ENCODE results near the gene UPF2.

UPF2 gene

GRCh38 chr10:11884706-11885423, 157.7 kb downstream of the UPF2 start:
- ATAC-seq = no peak
- TF ChIP-seq ZC3H10 (CRISPR knock-in tag; IDR thresholded peaks at IDR 0.05) (no peak), PPARA (CRISPR knock-in tag; IDR thresholded peaks at IDR 0.05; ENCODE audit: borderline replicate concordance) (no peak), GLIS3 (CRISPR knock-in tag; IDR thresholded peaks at IDR 0.05) (no peak), ZNF565 (CRISPR knock-in tag; conservative IDR thresholded peaks at IDR 0.05; ENCODE audit: low read depth) (no peak), SNAI2 (CRISPR knock-in tag; IDR thresholded peaks at IDR 0.05) (no peak), TCF4 (CRISPR knock-in tag; IDR thresholded peaks at IDR 0.05; ENCODE audit: borderline replicate concordance) (no peak), ISL1 (CRISPR knock-in tag; IDR thresholded peaks at IDR 0.05) (no peak), ZFP3 (CRISPR knock-in tag; IDR thresholded peaks at IDR 0.05) (no peak), TOX (CRISPR knock-in tag; IDR thresholded peaks at IDR 0.05; ENCODE audit: borderline replicate concordance) (no peak), PATZ1 (CRISPR knock-in tag; IDR thresholded peaks at IDR 0.05; ENCODE audit: borderline replicate concordance) (no peak), ZFP30 (CRISPR knock-in tag; IDR thresholded peaks at IDR 0.05) (no peak), CSRNP3 (CRISPR knock-in tag; IDR thresholded peaks at IDR 0.05) (no peak), ESRRG (CRISPR knock-in tag; IDR thresholded peaks at IDR 0.05) (no peak), ZNF8 (CRISPR knock-in tag; IDR thresholded peaks at IDR 0.05) (no peak), ZNF70 (CRISPR knock-in tag; IDR thresholded peaks at IDR 0.05) (no peak), ARNTL (CRISPR knock-in tag; IDR thresholded peaks at IDR 0.05; ENCODE audit: borderline replicate concordance, low read depth) (no peak), POU6F1 (CRISPR knock-in tag; IDR thresholded peaks at IDR 0.05; ENCODE audit: borderline replicate concordance, low read depth) (no peak)
- TF ChIP-seq, protein P1, sequence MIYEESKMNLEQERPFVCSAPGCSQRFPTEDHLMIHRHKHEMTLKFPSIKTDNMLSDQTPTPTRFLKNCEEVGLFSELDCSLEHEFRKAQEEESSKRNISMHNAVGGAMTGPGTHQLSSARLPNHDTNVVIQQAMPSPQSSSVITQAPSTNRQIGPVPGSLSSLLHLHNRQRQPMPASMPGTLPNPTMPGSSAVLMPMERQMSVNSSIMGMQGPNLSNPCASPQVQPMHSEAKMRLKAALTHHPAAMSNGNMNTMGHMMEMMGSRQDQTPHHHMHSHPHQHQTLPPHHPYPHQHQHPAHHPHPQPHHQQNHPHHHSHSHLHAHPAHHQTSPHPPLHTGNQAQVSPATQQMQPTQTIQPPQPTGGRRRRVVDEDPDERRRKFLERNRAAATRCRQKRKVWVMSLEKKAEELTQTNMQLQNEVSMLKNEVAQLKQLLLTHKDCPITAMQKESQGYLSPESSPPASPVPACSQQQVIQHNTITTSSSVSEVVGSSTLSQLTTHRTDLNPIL (CRISPR knock-in tag; IDR thresholded peaks at IDR 0.05; ENCODE audit: low read depth) = no peak
- TF ChIP-seq, protein P2, sequence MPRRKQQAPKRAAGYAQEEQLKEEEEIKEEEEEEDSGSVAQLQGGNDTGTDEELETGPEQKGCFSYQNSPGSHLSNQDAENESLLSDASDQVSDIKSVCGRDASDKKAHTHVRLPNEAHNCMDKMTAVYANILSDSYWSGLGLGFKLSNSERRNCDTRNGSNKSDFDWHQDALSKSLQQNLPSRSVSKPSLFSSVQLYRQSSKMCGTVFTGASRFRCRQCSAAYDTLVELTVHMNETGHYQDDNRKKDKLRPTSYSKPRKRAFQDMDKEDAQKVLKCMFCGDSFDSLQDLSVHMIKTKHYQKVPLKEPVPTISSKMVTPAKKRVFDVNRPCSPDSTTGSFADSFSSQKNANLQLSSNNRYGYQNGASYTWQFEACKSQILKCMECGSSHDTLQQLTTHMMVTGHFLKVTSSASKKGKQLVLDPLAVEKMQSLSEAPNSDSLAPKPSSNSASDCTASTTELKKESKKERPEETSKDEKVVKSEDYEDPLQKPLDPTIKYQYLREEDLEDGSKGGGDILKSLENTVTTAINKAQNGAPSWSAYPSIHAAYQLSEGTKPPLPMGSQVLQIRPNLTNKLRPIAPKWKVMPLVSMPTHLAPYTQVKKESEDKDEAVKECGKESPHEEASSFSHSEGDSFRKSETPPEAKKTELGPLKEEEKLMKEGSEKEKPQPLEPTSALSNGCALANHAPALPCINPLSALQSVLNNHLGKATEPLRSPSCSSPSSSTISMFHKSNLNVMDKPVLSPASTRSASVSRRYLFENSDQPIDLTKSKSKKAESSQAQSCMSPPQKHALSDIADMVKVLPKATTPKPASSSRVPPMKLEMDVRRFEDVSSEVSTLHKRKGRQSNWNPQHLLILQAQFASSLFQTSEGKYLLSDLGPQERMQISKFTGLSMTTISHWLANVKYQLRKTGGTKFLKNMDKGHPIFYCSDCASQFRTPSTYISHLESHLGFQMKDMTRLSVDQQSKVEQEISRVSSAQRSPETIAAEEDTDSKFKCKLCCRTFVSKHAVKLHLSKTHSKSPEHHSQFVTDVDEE (CRISPR knock-in tag; IDR thresholded peaks at IDR 0.05) = no peak

- no peak for ATAC-seq
- no peak for TF ChIP-seq CSDC2 (CRISPR knock-in tag; IDR thresholded peaks at IDR 0.05)
- no peak for TF ChIP-seq ZFP3 (CRISPR knock-in tag; IDR thresholded peaks at IDR 0.05)
- no peak for TF ChIP-seq ZC3H10 (CRISPR knock-in tag; IDR thresholded peaks at IDR 0.05)
- TF ChIP-seq ARNTL (CRISPR knock-in tag; IDR thresholded peaks at IDR 0.05; ENCODE audit: borderline replicate concordance, low read depth) = no peak
- TF ChIP-seq OSR1 (CRISPR knock-in tag; IDR thresholded peaks at IDR 0.05) = no peak
- TF ChIP-seq PATZ1 (CRISPR knock-in tag; IDR thresholded peaks at IDR 0.05; ENCODE audit: borderline replicate concordance) = no peak
- no peak for TF ChIP-seq RARB (CRISPR knock-in tag; IDR thresholded peaks at IDR 0.05)
- TF ChIP-seq SNAI2 (CRISPR knock-in tag; IDR thresholded peaks at IDR 0.05) = no peak
- TF ChIP-seq ZNF565 (CRISPR knock-in tag; conservative IDR thresholded peaks at IDR 0.05; ENCODE audit: low read depth) = no peak
- TF ChIP-seq, protein P1 (CRISPR knock-in tag; IDR thresholded peaks at IDR 0.05; ENCODE audit: low read depth) = no peak
- no peak for TF ChIP-seq ESRRG (CRISPR knock-in tag; IDR thresholded peaks at IDR 0.05)
- TF ChIP-seq ZNF70 (CRISPR knock-in tag; IDR thresholded peaks at IDR 0.05) = no peak
- TF ChIP-seq POU6F1 (CRISPR knock-in tag; IDR thresholded peaks at IDR 0.05; ENCODE audit: borderline replicate concordance, low read depth) = no peak
Measured at GRCh38 chr10:11882646-11883375, 159.8 kb downstream of the UPF2 start.
